GM23338 (cell line): ENCODE data around the gene NSF. TPM values are rescaled to one million over a fixed set of nuclear protein-coding genes. Genes with fewer than 3 reads are reported as not detected.
A peak's percentile ranks its signal among the peaks of the same experiment; 100 is the strongest.

ENCODE experiments used
- ATAC-seq: fragments of 200-7000 bp; cut with Tn5 transposase; 3 replicates; pipeline ENCODE4 v1.9.1; 2020
- DNase-seq: peaks from one replicate; pipeline ENCODE4 v3.0.0-alpha.2; 2015; ENCODE audit warnings: low spot score
- H2AFZ ChIP-seq: fragments of 200-600 bp; sonication (generic); 2 replicates; pipeline ENCODE4 v1.8.0; 2016; ENCODE audit warnings: antibody characterized with exemption, mild to moderate bottlenecking, moderate library complexity
- H3F3A ChIP-seq: fragments of 200-600 bp; sonication (generic); replicated peaks from 2 replicates; pipeline ENCODE4 v1.8.0; 2017; ENCODE audit warnings: antibody characterized with exemption, mixed run types, low read depth
- H3K27ac ChIP-seq: fragments of 200-600 bp; sonication (generic); 2 replicates; pipeline ENCODE4 v1.6.1; 2016; ENCODE audit warnings: low read depth
- H3K27me3 ChIP-seq: fragments of 200-600 bp; sonication (generic); 2 replicates; pipeline ENCODE4 v1.8.0; 2016; ENCODE audit warnings: mild to moderate bottlenecking, mixed run types, moderate library complexity; ENCODE audit not compliant: insufficient read depth
- H3K36me3 ChIP-seq: fragments of 200-600 bp; sonication (generic); 2 replicates; pipeline ENCODE4 v1.8.0; 2016; ENCODE audit warnings: mild to moderate bottlenecking; ENCODE audit not compliant: insufficient read depth
- H3K4me1 ChIP-seq: fragments of 200-600 bp; sonication (generic); 2 replicates; pipeline ENCODE4 v1.8.0; 2016; ENCODE audit warnings: mild to moderate bottlenecking, moderate library complexity; ENCODE audit not compliant: insufficient read depth
- H3K4me2 ChIP-seq: fragments of 200-600 bp; sonication (generic); 2 replicates; pipeline ENCODE4 v1.7.1; 2017; ENCODE audit warnings: mixed run types
- H3K4me3 ChIP-seq: fragments of 200-600 bp; sonication (generic); 2 replicates; pipeline ENCODE4 v1.6.1; 2016; ENCODE audit warnings: mixed run types
- H3K79me2 ChIP-seq: fragments of 200-600 bp; sonication (generic); replicated peaks from 2 replicates; pipeline ENCODE4 v1.8.0; 2017; ENCODE audit warnings: mild to moderate bottlenecking; ENCODE audit not compliant: insufficient read depth
- H3K9me2 ChIP-seq: fragments of 200-600 bp; sonication (generic); 2 replicates; pipeline ENCODE4 v1.8.0; 2017; ENCODE audit not compliant: insufficient read depth
- H4K20me1 ChIP-seq: fragments of 200-600 bp; sonication (generic); replicated peaks from 2 replicates; pipeline ENCODE4 v1.8.0; 2017; ENCODE audit warnings: mild to moderate bottlenecking; ENCODE audit not compliant: insufficient read depth
- H3K27ac Mint-ChIP-seq: 2 replicates; pipeline ENCODE4 v1.8.0; 2020; ENCODE audit warnings: inconsistent platforms, mild to moderate bottlenecking, moderate library complexity, mixed read lengths
- H3K27me3 Mint-ChIP-seq: 3 replicates; pipeline ENCODE4 v1.8.0; 2022; ENCODE audit warnings: low read depth, mild to moderate bottlenecking, moderate library complexity, mixed read lengths, inconsistent platforms; ENCODE audit not compliant: insufficient read depth, poor library complexity
- H3K36me3 Mint-ChIP-seq: 3 replicates; pipeline ENCODE4 v1.8.0; 2021; ENCODE audit warnings: low read depth, mild to moderate bottlenecking, inconsistent platforms, moderate library complexity, mixed read lengths
- H3K4me1 Mint-ChIP-seq: 3 replicates; pipeline ENCODE4 v1.8.0; 2020; ENCODE audit warnings: mild to moderate bottlenecking, inconsistent platforms, mixed read lengths
- H3K4me3 Mint-ChIP-seq: 3 replicates; pipeline ENCODE4 v1.8.0; 2021; ENCODE audit warnings: moderate library complexity, mild to moderate bottlenecking, inconsistent platforms, mixed read lengths
- H3K9me3 Mint-ChIP-seq: 3 replicates; pipeline ENCODE4 v1.8.0; 2020; ENCODE audit warnings: moderate library complexity, mild to moderate bottlenecking, inconsistent platforms, mixed read lengths
- CREB1 ChIP-seq: fragments of 250-450 bp; sonication (Bioruptor Pico); IDR thresholded peaks from 2 replicates; pipeline ENCODE4 v1.5.0; 2020; ENCODE audit warnings: low read depth, mild to moderate bottlenecking, moderate library complexity
- EZH2 ChIP-seq: fragments of 200-600 bp; sonication (generic); IDR thresholded peaks from one replicate; pipeline ENCODE4 v1.8.0; 2017; ENCODE audit warnings: antibody characterized with exemption, mild to moderate bottlenecking, low read depth; ENCODE audit not compliant: unreplicated experiment
- EZH2phosphoT487 ChIP-seq: fragments of 200-600 bp; sonication (generic); IDR thresholded peaks from one replicate; pipeline ENCODE4 v1.8.1; 2018; ENCODE audit warnings: antibody characterized with exemption; ENCODE audit not compliant: unreplicated experiment
- JUNB ChIP-seq: IDR thresholded peaks from one replicate; pipeline ENCODE4 v1.6.1; 2016; ENCODE audit warnings: antibody characterized with exemption; ENCODE audit not compliant: unreplicated experiment
- NANOG ChIP-seq: IDR thresholded peaks from 2 replicates; pipeline ENCODE4 v1.6.1; 2016; ENCODE audit warnings: antibody characterized with exemption, borderline replicate concordance
- POLR2AphosphoS5 ChIP-seq: IDR thresholded peaks from 2 replicates; pipeline ENCODE4 v1.6.1; 2016; ENCODE audit warnings: antibody characterized with exemption, low read depth
- STAT1 ChIP-seq: IDR thresholded peaks from one replicate; pipeline ENCODE4 v1.6.1; 2016; ENCODE audit warnings: antibody characterized with exemption; ENCODE audit not compliant: unreplicated experiment
- ZNF114 ChIP-seq: fragments of 250-450 bp; sonication (Bioruptor Pico); IDR thresholded peaks from 2 replicates; pipeline ENCODE4 v1.5.0; 2020; ENCODE audit warnings: mild to moderate bottlenecking, moderate library complexity
- ZNF331 ChIP-seq: fragments of 250-450 bp; sonication (Bioruptor Pico); IDR thresholded peaks from 2 replicates; pipeline ENCODE4 v1.5.0; 2020; ENCODE audit warnings: low read depth, mild to moderate bottlenecking, moderate library complexity
- polyA plus RNA-seq: library from polyadenylated mRNA; unstranded; fragments of >200 nt; fragmentation: Nextera tagmentation; extraction: Ambion mirVana; gene quantifications from 2 replicates; pipeline ENCODE4 v1.2.1, GENCODE V29; 2016
- total RNA-seq: library from RNA; depleted of rRNA; stranded (reverse); fragments of >200 nt; shearing (Covaris generic); gene quantifications from 2 replicates; pipeline ENCODE4 v1.2.3, GENCODE V29; 2014
- TF ChIP-seq, protein P1 (sequence below): IDR thresholded peaks from one replicate; pipeline ENCODE4 v1.6.1; 2018; ENCODE audit warnings: antibody characterized with exemption; ENCODE audit not compliant: unreplicated experiment
- TF ChIP-seq, protein P2 (sequence below): IDR thresholded peaks from 2 replicates; pipeline ENCODE4 v1.6.1; 2016; ENCODE audit warnings: antibody characterized with exemption
- TF ChIP-seq, protein P3 (sequence below): fragments of 250-450 bp; sonication (Bioruptor Pico); IDR thresholded peaks from 2 replicates; pipeline ENCODE4 v1.5.0; 2020; ENCODE audit warnings: mild to moderate bottlenecking, moderate library complexity
- TF ChIP-seq, protein P4 (sequence below), 2 experiments: fragments of 200-600 bp in 1 of 2; sonication (generic) in 1 of 2; conservative IDR thresholded peaks; 2 replicates each; pipeline versions ENCODE4 v1.5.1 to v1.6.1; 2016 to 2017; ENCODE audit warnings: antibody characterized with exemption in 2 of 2, low read depth in 2 of 2, mild to moderate bottlenecking in 2 of 2, moderate library complexity in 1 of 2

The NSF gene
- total and polyA plus RNA-seq, 2 experiments from 2014 or later: 12.5 to 26.5 TPM

DNA sequence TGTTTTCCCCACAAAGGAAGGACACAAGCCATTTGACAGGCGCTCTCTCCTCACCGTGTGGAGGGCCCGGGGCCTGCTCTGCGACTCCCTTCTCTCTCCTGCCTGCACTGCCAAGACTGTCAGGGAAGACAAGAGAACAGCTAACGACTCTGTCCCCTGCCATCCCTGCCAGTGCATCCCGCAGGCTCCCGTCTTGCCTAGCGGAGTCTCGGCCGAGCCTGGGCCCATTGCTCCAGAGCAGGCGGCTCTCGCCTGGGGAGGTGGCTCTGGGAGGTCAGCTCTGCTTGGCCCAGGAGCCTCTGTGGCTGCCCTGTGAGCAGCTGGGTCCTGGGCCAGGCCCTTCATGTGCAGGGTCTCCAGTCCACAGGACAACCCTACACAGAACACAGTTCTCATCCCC, 175.0 kb downstream of the NSF start:
- peaks cover 56% of the 10 kb centered on the region for H3K27me3 Mint-ChIP-seq
- no peaks in the 10 kb centered on the region for H3F3A ChIP-seq
- ATAC-seq (peak; percentile 19; the same call in 2 of the 3 replicates), DNase-seq (no peak)
- H3K27me3 ChIP-seq: peaks cover 35% of the 10 kb centered on the region
- H3K4me1 ChIP-seq: peaks cover 8% of the 10 kb centered on the region
- H3K36me3 ChIP-seq: no peaks in the 10 kb centered on the region
- no peak overlapping the region for H3K4me3 ChIP-seq
- H3K27ac ChIP-seq: no peak overlapping the region
- peaks cover 3% of the 10 kb centered on the region; the same call in 1 of the 3 replicates for H3K36me3 Mint-ChIP-seq
- H3K9me3 Mint-ChIP-seq: no peaks in the 10 kb centered on the region
- no peak overlapping the region for H2AFZ ChIP-seq
- peaks cover 21% of the 10 kb centered on the region for H3K4me1 Mint-ChIP-seq
- H3K27ac Mint-ChIP-seq: no peak overlapping the region
- no peak for TF ChIP-seq EZH2
- TF ChIP-seq, protein P1, sequence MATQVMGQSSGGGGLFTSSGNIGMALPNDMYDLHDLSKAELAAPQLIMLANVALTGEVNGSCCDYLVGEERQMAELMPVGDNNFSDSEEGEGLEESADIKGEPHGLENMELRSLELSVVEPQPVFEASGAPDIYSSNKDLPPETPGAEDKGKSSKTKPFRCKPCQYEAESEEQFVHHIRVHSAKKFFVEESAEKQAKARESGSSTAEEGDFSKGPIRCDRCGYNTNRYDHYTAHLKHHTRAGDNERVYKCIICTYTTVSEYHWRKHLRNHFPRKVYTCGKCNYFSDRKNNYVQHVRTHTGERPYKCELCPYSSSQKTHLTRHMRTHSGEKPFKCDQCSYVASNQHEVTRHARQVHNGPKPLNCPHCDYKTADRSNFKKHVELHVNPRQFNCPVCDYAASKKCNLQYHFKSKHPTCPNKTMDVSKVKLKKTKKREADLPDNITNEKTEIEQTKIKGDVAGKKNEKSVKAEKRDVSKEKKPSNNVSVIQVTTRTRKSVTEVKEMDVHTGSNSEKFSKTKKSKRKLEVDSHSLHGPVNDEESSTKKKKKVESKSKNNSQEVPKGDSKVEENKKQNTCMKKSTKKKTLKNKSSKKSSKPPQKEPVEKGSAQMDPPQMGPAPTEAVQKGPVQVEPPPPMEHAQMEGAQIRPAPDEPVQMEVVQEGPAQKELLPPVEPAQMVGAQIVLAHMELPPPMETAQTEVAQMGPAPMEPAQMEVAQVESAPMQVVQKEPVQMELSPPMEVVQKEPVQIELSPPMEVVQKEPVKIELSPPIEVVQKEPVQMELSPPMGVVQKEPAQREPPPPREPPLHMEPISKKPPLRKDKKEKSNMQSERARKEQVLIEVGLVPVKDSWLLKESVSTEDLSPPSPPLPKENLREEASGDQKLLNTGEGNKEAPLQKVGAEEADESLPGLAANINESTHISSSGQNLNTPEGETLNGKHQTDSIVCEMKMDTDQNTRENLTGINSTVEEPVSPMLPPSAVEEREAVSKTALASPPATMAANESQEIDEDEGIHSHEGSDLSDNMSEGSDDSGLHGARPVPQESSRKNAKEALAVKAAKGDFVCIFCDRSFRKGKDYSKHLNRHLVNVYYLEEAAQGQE: no peak
- TF ChIP-seq, protein P2, sequence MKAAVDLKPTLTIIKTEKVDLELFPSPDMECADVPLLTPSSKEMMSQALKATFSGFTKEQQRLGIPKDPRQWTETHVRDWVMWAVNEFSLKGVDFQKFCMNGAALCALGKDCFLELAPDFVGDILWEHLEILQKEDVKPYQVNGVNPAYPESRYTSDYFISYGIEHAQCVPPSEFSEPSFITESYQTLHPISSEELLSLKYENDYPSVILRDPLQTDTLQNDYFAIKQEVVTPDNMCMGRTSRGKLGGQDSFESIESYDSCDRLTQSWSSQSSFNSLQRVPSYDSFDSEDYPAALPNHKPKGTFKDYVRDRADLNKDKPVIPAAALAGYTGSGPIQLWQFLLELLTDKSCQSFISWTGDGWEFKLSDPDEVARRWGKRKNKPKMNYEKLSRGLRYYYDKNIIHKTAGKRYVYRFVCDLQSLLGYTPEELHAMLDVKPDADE: no peak
- TF ChIP-seq POLR2AphosphoS5: no peak
- no peak for TF ChIP-seq EZH2phosphoT487
- TF ChIP-seq CREB1 (CRISPR knock-in tag): no peak
- no peak for TF ChIP-seq ZNF331 (CRISPR knock-in tag)
- TF ChIP-seq ZNF114: no peak
- TF ChIP-seq, protein P3, sequence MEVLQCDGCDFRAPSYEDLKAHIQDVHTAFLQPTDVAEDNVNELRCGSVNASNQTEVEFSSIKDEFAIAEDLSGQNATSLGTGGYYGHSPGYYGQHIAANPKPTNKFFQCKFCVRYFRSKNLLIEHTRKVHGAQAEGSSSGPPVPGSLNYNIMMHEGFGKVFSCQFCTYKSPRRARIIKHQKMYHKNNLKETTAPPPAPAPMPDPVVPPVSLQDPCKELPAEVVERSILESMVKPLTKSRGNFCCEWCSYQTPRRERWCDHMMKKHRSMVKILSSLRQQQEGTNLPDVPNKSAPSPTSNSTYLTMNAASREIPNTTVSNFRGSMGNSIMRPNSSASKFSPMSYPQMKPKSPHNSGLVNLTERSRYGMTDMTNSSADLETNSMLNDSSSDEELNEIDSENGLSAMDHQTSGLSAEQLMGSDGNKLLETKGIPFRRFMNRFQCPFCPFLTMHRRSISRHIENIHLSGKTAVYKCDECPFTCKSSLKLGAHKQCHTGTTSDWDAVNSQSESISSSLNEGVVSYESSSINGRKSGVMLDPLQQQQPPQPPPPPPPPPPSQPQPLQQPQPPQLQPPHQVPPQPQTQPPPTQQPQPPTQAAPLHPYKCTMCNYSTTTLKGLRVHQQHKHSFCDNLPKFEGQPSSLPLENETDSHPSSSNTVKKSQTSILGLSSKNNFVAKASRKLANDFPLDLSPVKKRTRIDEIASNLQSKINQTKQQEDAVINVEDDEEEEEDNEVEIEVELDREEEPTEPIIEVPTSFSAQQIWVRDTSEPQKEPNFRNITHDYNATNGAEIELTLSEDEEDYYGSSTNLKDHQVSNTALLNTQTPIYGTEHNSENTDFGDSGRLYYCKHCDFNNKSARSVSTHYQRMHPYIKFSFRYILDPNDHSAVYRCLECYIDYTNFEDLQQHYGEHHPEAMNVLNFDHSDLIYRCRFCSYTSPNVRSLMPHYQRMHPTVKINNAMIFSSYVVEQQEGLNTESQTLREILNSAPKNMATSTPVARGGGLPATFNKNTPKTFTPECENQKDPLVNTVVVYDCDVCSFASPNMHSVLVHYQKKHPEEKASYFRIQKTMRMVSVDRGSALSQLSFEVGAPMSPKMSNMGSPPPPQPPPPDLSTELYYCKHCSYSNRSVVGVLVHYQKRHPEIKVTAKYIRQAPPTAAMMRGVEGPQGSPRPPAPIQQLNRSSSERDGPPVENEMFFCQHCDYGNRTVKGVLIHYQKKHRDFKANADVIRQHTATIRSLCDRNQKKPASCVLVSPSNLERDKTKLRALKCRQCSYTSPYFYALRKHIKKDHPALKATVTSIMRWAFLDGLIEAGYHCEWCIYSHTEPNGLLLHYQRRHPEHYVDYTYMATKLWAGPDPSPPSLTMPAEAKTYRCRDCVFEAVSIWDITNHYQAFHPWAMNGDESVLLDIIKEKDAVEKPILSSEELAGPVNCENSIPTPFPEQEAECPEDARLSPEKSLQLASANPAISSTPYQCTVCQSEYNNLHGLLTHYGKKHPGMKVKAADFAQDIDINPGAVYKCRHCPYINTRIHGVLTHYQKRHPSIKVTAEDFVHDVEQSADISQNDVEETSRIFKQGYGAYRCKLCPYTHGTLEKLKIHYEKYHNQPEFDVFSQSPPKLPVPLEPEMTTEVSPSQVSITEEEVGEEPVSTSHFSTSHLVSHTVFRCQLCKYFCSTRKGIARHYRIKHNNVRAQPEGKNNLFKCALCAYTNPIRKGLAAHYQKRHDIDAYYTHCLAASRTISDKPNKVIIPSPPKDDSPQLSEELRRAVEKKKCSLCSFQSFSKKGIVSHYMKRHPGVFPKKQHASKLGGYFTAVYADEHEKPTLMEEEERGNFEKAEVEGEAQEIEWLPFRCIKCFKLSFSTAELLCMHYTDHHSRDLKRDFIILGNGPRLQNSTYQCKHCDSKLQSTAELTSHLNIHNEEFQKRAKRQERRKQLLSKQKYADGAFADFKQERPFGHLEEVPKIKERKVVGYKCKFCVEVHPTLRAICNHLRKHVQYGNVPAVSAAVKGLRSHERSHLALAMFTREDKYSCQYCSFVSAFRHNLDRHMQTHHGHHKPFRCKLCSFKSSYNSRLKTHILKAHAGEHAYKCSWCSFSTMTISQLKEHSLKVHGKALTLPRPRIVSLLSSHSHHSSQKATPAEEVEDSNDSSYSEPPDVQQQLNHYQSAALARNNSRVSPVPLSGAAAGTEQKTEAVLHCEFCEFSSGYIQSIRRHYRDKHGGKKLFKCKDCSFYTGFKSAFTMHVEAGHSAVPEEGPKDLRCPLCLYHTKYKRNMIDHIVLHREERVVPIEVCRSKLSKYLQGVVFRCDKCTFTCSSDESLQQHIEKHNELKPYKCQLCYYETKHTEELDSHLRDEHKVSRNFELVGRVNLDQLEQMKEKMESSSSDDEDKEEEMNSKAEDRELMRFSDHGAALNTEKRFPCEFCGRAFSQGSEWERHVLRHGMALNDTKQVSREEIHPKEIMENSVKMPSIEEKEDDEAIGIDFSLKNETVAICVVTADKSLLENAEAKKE (CRISPR knock-in tag): no peak
- TF ChIP-seq STAT1: no peak
- no peak for TF ChIP-seq NANOG
- TF ChIP-seq, protein P4, sequence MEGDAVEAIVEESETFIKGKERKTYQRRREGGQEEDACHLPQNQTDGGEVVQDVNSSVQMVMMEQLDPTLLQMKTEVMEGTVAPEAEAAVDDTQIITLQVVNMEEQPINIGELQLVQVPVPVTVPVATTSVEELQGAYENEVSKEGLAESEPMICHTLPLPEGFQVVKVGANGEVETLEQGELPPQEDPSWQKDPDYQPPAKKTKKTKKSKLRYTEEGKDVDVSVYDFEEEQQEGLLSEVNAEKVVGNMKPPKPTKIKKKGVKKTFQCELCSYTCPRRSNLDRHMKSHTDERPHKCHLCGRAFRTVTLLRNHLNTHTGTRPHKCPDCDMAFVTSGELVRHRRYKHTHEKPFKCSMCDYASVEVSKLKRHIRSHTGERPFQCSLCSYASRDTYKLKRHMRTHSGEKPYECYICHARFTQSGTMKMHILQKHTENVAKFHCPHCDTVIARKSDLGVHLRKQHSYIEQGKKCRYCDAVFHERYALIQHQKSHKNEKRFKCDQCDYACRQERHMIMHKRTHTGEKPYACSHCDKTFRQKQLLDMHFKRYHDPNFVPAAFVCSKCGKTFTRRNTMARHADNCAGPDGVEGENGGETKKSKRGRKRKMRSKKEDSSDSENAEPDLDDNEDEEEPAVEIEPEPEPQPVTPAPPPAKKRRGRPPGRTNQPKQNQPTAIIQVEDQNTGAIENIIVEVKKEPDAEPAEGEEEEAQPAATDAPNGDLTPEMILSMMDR (conservative IDR thresholded peaks at IDR 0.05; ENCODE audit: low read depth in 2 of 2): no peak
- TF ChIP-seq JUNB: no peak
- H3K79me2 ChIP-seq: no peaks in the 10 kb centered on the region
- no peak overlapping the region for H3K4me2 ChIP-seq
- no peaks in the 10 kb centered on the region for H3K9me2 ChIP-seq
- peaks cover 12% of the 10 kb centered on the region for H4K20me1 ChIP-seq
- H3K4me3 Mint-ChIP-seq: no peak overlapping the region
